ENCODE results near the gene SECISBP2. TPM values are rescaled to one million over a fixed set of nuclear protein-coding genes. Genes with fewer than 3 reads are reported as not detected.

The SECISBP2 gene
- total RNA-seq, 1 donor: 96.6 TPM

GRCh38 chr9:89404074-89404473 is 85.8 kb downstream of the SECISBP2 start:
- Histone ChIP-seq H3K4me3 (ENCODE audit: low read length) (no peak overlapping the region), H3K4me1 (ENCODE audit: insufficient read depth, low read length) (peaks cover 87% of the 10 kb centered on the region), H3K27me3 (ENCODE audit: insufficient read depth, low read length) (no peaks in the 10 kb centered on the region), H3K9me3 (ENCODE audit: low read depth, low read length) (no peaks in the 10 kb centered on the region)

GRCh38 chr9:89405826-89406225 is 87.5 kb downstream of the SECISBP2 start:
- H3K4me3 ChIP-seq (ENCODE audit: low read length): no peak overlapping the region
- H3K9me3 ChIP-seq (ENCODE audit: low read depth, low read length): no peaks in the 10 kb centered on the region
- H3K4me1 ChIP-seq (ENCODE audit: insufficient read depth, low read length): peaks cover 87% of the 10 kb centered on the region
- H3K27me3 ChIP-seq (ENCODE audit: insufficient read depth, low read length): no peaks in the 10 kb centered on the region

GRCh38 chr9:89407070-89407469 is 88.8 kb downstream of the SECISBP2 start:
- Histone ChIP-seq H3K4me1 (ENCODE audit: insufficient read depth, low read length) (peaks cover 87% of the 10 kb centered on the region), H3K27me3 (ENCODE audit: insufficient read depth, low read length) (no peaks in the 10 kb centered on the region), H3K9me3 (ENCODE audit: low read depth, low read length) (no peaks in the 10 kb centered on the region), H3K4me3 (ENCODE audit: low read length) (no peak overlapping the region)

GRCh38 chr9:89408628-89409101 is 90.4 kb downstream of the SECISBP2 start:
- H3K4me3 ChIP-seq (ENCODE audit: low read length): no peak overlapping the region
- peaks cover 88% of the 10 kb centered on the region for H3K4me1 ChIP-seq (ENCODE audit: insufficient read depth, low read length)
- H3K9me3 ChIP-seq (ENCODE audit: low read depth, low read length): no peaks in the 10 kb centered on the region
- H3K27me3 ChIP-seq (ENCODE audit: insufficient read depth, low read length): no peaks in the 10 kb centered on the region

Other genes with a start within 250 kb of the SECISBP2 start
- gene SHC3, start 139.7 kb upstream of the SECISBP2 start, total RNA-seq: under 0.01 TPM
- 6.1 TPM for gene CKS2, start 7.3 kb upstream of the SECISBP2 start, total RNA-seq
- 126 TPM for gene SEMA4D, start 179.6 kb downstream of the SECISBP2 start, total RNA-seq

Measured in mononuclear cell (primary cell).